Stimulated activated CD4-positive, alpha-beta T cell treated with anti-CD3 and anti-CD28 coated beads, Interleukin-1b, Interleukin-23, amount 100 ng/mL, for 24 hours (primary cell): ENCODE measurements around the gene NR6A1.
A peak's percentile ranks its signal among the peaks of the same experiment; 100 is the strongest.

Experiments
- DNase-seq, 4 experiments: peaks; one replicate each; pipeline ENCODE4 v3.0.0-alpha.2; 2020; ENCODE audit warnings: low read depth in 4 of 4, low spot score in 1 of 4

Gene NR6A1

DNA sequence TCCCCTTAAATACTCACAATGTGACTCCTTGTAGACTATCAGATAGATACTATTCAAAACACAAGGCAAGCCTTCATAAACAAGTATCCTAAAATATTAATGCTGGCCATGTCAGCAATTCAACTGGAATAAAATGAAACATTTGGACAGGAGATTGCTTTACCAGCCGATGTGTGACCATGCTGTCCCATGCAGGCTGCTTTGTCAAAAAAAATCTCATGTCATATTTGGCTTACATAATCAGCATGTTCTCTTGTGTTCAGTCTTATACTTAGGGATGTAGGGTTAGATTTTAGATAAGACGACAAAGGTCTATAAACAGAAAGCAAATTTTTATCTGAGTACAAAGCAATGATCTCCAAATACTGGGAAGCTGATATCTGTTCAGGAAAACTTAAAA is 108.5 kb downstream of the NR6A1 start:
- no peak for DNase-seq

DNA sequence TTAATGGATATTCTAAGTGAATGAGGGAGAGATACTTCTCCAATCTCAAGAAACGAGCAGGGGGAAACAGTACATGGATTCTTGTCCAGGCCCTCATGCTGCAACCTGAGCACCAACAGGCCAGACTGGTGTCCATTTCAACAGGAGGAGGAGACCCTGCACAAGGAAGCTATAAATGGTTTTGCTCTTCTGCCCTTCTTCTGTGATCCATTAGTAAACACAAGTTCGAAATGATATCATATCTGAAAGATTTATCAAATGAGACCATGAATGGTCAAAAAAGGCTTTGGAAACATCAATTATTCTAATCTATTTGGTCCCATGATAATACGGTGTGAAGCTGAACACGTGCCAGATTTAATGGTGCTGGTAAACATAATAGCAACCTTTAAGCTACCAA is 109.8 kb downstream of the NR6A1 start:
- DNase-seq, result no peak

DNA sequence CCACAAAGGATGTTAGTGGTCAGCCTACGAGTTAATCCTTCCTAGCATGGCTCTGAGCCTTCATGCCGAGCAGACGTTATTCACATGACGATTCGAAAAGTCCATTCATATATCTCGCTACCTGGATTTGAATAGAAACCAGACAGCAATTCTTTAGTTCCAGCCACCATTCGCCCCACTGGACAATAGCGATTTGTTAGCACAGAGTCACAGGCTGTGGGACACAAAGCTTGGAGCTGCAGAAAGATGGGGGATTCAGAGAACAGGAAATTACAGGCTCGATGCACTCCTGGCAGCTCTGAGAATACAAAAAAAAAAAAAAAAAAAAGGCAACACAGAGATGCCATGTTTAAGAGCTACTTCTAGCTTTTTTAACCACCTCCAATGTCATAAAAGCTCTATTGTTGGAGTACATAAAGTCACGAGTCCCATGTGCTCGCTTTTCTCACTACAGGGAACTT is 110.7 kb downstream of the NR6A1 start:
- no peak for DNase-seq

DNA sequence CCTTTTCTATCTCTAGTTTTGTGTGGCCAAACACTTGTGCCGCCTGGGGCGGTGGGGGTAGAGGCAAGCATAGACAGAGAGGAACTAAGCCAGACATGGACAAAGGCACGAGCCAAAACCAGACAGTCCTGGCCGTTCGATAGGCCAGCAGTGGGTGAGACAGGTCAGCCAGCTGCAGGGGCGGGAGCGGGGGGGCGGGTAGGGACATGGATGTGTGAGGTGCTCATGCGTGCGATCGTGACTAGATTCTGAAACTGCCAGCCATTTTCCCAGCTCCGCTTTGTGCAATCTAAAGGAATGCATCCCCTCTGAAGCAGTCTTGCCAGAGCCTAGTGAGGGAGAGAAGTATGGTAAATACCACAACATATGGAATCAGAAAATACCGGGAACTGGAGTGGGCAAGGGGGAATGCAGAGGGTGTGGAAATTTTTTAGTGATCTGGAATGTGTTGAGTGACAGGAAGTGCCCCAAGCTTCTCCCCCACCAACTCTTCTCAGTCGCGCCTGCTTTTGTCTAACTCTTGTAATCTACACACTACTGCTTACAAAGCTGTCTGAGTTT is 111.9 kb downstream of the NR6A1 start:
- DNase-seq, result peak in 3 of 4 experiments; percentile 5 to 23 (median 18)

DNA sequence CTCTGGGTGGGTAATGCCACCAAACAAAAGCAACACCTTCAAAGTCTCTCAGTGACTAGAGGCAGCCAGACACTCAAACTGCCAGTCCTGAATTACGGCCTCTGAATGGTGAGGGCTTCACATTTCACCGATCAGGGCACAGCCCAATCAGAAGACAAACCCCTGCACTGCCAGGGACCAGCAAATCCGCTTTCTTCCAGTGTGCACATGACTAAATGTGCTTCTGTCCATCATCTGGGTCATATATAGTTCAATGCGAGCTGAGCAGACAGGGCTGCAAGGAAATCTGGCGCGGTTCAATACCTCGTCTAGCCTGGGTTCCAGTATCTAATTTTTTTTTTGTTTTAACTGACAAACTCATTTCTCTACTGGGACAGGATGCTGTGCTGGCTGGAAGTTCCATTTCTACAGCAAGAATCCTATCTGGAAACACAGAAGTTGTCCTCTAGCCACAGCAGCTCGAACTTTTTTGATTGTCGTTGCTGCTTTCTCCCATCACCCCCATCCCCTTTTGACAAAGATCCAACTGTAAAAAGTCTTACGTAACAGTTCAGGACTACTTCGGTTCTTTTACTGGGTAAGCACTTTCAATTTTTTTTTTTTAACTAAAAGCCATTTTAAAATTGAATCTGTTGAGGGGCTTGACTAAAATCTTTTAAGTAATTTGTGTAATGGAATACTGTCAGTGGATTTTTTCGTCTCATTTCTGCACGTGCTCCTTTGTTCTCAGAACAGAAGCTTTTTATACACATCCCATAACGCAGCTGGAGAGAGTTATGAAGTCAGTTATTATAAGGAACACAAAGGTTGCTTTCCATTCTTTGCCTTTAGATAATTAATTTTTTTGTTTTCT is 112.7 kb downstream of the NR6A1 start:
- DNase-seq, result peak in 2 of 4 experiments; percentile 6 to 15

DNA sequence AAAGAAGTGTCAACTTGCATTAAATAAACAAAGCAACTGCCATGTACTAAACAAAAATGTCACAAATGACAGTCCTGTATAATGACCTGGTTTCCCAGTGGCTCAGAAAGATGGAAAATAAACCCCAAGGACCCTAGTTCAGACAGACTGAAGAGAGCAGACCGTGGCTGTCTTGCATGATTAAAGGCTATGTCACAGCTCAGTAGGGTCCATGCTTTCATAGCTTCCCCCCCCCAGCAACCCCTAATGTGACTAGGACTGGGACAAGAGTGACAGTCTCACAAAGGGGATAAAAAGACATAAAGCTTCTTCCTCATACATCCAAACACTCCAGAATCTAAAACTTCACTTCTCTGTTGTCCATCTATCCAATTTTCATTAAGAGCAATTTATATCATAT is 113.6 kb downstream of the NR6A1 start:
- DNase-seq, result no peak

DNA sequence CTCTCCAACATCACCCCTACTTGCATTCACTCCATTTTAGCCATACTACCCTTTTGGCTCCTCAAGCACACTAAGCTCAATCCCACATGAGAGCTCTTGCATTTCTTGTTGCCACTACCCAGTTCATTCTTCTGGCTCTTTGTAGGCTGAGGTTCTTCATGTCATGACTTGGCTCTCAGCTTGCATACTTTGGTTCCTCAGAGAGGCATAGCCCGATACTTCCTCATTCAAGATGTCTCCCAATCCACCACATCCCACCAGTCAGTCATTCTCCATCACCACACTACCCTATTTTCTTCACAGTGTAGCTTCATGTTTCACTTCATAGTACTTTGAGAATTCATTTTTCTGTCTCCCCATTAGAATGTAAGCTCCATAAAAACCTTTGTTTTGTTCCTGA is 116.7 kb downstream of the NR6A1 start:
- no peak for DNase-seq

DNA sequence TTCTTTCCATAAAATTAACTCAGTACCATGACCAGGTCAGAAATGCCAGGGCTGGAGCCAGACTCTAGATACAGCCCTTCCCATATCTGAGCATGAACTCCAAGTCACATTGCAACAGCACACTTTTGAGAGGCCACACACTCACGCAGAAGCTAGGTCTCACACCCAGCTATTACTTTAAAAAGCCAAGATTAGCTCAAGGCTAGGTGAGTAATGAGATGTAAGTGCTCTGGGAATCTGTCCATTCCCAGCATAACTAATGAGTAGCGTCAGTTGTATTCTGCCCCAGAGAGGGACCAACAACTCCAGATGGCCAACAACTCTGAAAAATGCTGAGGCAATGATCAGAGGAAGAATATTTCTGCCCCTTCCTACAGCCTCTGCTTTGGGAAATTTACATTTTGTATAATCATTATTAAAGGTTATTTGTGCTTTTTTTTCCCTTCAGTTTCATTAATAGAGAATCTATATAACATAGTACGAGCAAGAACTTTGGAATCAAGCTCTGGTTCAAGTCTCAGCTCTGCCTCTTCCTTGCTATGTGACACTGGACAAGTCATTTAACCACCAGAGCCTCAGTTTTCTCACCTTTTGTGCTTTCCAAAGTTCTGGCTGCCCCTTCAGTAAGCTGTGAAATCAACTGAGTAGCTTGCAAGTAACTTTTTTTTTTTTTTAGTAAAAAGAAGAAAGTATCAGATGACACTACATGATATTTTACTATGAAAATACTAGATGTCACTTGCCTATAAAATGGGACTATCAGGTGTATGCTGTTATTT is 118.3 kb downstream of the NR6A1 start:
- DNase-seq, result no peak

DNA sequence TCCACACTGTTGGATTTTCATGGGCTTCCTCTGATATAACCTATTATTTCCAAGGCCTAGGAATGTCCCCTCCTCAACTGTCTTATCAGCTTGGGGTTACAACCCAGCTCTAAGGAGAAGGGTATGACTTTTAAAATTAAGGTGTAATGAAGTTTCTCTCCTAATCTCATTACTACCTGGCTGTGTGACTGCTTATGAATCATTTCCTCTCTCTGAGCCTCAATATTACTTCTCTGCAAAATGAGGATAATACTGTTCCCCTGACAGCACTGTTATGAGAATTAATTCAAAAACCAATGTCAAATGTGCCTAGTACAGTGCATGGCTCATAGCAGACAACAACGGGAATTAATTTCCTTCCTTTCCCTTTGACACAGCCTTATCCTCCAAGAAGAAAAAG is 118.9 kb downstream of the NR6A1 start:
- DNase-seq, result no peak

DNA sequence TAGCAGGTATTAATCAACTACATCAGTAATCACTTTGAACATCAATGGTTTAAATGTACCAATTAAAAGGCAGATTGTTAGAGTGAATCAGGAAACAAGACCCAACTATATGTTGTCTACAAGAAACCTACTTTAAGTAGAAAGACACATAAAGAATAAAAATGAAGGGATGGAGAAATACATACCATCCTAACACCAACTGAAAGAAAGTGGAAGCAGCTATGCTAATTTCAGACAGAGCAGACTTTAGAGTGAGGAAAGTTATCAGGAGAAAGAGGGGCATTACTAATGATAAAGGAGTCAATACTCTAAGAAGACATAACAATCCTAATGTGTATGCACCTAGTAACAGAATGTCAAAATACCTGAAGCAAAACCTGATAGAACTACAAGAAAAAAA is 125.8 kb downstream of the NR6A1 start:
- DNase-seq, result no peak

DNA sequence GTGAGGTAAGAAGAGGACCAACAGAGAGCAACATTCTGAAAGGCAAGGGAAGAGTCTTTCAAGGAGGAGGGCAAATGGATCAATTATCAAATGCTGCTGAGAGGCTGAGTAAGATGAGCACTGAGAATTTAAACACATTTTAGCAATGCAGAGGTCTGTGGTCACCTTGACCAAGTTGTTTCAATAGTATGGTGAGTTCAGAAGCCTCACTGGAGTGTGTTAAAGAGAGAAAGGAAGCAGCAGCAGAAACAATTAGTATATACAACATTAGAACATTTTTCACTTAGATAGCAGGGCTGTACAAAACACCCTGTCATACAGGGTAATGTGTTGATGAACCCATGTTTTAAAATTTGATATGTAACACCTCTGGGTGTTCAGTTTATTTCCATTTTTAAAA is 131.5 kb downstream of the NR6A1 start:
- DNase-seq, result no peak

DNA sequence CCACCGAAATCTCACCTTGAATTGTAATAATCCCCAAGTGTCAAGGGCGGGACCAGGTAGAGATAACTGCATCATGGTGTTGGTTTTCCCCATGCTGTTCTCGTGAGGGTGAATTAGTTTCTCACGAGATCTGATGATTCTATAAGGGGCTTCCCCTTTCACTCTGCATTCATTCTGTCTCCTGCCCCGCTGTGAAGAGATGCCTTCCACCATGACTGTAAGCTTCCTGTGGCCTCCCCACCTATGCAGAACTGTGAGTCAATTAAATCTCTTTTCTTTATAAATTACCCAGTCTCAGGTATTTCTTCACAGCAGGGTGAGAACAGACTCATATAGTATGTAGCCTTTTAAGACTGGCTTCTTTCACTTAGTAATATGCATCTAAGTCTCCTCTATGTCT is 135.8 kb downstream of the NR6A1 start:
- DNase-seq, result no peak

DNA sequence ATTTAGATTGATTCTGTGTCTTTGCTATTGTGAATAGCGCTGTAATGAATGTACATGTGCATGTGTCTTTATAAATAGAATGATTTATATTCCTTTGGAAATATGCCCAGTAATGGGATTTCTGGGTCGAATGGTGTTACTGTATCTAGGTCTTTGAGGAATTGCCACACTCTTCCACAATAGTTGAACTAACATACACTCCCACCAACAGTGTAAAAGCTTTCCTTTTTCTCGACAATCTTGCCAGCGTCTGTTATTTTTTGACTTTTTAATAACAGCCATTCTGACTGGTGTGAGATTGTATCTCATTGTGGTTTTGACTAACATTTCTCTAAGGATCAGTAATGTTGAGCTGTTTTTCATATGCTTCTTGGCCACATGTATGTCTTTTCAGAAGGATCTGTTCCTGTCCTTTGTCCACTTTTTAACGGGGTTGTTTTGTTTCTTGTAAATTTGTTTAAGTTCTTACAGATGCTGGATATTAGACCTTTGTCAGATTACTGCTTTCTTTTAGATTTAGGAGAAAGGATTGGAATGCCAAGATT is 139.0 kb downstream of the NR6A1 start:
- DNase-seq, result no peak

DNA sequence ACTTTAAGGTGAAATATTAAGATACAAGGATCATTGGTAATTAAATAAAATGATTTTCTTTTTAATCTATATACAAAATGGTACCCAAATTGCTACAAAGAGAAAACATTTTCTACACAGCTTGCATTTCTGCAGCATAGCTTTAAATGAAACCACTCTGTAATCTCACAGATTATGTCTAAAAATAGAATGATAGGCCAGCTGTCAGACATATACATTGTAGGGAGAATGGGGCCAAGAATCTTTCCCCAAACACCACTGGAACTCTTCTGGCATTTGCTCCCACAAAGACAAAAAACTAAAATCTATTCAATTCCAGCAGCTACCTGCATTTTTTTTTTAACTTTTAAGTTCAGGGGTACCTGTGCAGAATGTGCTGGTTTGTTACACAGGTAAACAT is 139.8 kb downstream of the NR6A1 start:
- DNase-seq, result no peak

DNA sequence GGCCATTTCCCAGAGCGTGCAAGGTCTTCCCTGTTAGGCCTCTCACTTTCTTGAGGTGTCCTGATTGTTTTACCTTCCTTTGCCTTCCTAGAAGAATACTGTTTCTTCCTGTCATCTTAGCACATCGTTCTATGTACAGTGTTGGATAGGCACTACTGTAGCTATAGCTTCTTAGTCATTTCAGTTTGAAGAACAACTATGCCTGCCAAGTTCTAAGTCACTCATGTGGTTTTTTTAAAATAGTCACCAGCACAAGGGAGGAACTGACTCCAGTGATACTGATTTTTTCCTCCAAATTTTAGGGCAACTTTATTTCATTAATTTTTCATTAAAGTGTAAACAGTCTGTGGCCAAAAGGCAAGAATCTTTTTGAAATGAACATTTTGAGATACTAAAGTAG is 141.5 kb downstream of the NR6A1 start:
- DNase-seq, result no peak

DNA sequence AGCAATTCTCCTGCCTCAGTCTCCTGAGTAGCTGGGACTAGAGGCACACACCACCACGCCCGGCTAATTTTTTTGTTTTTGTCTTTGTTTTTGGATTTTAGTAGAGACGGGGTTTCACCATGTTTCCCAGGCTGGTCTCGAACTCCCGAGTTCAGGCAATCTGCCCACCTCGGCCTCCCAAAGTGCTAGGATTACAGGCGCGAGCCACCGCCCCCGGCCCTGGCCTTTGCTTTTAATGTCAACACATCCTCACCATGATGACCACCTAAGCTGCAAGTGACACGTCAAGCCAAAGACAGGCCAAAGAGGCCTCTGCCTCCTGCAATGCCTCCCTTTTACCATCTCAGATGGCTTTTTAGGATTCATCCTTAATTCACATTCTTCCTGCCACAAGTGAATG is 142.4 kb downstream of the NR6A1 start:
- DNase-seq, result no peak

DNA sequence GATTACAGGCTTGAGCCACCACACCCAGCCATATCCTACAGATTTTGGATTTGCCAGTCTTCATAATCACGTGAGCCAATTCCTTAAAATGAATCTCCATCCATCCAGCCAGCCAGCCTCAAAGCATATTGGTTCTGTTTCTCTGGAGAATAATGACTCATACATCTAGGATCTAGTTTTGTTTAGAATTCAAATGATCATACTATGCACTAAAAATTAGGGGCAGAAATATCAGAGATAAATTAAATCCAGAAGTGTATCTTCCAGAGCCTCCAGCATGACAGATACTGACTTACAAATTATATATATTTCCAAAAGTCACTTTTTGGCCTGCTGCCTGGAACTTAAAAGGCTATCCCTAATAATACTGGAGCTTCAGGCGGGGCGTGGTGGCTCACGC is 144.8 kb downstream of the NR6A1 start:
- DNase-seq, result no peak

DNA sequence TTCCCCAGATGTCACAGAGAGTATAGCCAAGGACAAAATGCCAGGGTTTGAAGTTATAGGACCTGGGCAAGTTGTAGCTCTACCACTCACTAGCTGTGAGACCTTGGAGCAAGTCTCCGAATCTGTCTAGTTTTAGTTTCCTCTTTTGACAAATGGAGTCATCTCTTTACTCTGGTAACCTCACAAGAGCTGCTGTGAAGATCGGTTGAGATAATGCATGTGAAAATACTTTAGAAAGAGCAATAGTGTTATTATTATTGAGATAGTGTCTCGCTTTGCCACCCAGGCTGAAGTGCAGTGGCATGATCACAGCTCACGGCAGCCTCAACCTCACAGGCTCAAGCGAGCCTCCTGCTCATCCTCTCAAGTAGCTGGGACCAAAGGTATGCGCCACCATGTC is 146.0 kb downstream of the NR6A1 start:
- no peak for DNase-seq

DNA sequence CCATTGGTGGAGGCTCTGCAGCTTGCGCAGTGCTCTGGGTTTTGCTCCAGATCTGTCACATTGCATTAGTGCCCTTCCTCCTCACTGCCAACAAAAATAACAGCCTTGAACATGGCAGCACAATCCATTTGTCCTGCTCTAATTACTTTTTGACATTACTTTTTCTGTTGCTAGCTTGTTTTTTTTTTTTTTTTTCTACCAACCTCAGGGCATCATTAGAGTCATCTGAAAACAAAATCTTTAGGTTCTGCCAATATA is 146.4 kb downstream of the NR6A1 start:
- DNase-seq, result no peak

DNA sequence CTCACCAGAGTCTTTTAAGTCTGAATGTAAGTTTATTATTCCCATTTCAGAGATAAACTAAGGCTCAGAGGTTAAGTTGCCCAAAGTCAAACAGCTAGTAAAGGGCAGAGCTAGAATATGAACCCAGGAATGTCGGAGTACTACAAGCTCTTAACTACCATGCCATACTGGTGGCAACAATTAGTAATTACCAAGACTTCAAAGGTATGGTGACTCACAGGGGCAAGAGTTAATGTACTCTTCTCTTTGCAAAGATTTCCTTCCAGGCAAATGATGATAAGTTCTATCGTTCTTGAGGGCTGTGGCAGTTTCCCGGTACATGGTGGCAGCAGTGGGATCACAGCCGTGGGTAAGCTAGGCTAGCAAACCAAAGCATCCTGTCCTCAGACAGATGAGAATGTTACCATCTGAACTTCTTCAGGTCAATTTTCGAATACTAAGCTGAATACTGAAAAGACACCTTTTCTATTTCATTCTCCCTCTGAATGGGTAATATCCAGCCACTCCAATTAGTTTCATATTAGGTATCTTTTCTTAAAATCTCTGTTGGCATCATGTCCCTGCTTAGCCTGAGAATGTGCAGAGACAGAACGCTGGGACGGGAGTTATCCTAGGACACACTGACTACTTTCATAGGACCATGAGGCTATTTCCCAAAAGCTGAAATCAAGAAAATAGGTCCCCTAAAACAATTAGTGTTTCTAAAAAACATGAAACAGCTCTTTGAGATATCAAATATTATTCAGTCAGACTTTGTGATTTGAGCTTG is 147.0 kb downstream of the NR6A1 start:
- DNase-seq, result no peak

DNA sequence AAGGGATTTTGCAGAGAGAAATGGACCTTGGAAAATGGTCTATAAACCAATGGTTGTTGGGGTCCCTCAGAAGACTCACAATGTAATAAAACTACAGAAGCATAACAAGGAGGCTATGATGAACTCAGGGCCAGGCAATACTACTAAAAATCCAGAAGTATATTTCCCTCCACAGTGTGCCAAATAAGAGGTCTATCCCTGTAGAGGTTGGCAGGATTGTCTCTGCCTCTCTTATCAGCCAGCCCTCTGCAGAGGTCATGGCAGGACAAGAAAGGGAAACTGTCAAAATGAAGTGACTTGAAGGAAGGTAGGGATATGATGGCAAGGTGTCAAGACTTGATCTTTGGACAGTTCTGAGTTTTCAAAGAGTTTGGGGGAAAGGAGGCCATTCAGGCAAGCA is 148.2 kb downstream of the NR6A1 start:
- no peak for DNase-seq
